HCT116 (cell line): ENCODE measurements around the gene CD33. TPM values are rescaled to one million over a fixed set of nuclear protein-coding genes. Genes with fewer than 3 reads are reported as not detected.

ENCODE experiments used
- ATAC-seq: fragments of 200-7000 bp; cut with Tn5 transposase; 2 replicates; pipeline ENCODE4 v1.9.1; 2020; ENCODE audit warnings: mild to moderate bottlenecking, moderate library complexity
- BruUV-seq: library from RNA; stranded (reverse); fragments of 400-500 nt; replicated peaks from 2 replicates; lab custom pipeline; 2021; lab: Mats Ljungman, UMichigan
- CTCF ChIA-PET: fragments of 300-600 bp; sonication (Branson Sonifier 250); formaldehyde crosslinking; loops from one replicate; lab custom pipeline; 2021; ENCODE audit warnings: antibody characterized with exemption; lab: Charles Lee
- POLR2A ChIA-PET: fragments of 300-600, 350-600 bp; sonication (Branson Sonifier 250); formaldehyde crosslinking; loops from one replicate; lab custom pipeline; 2021; ENCODE audit warnings: antibody characterized with exemption; lab: Charles Lee
- RAD21 ChIA-PET, 2 experiments: fragments of 300-600 bp; sonication (Branson Sonifier 250); formaldehyde crosslinking; loops; one replicate each; lab custom pipeline; 2023; ENCODE audit warnings: low total read pairs in 2 of 2; ENCODE audit not compliant: uncharacterized antibody in 2 of 2, unreplicated experiment in 2 of 2, low non-redundant PET in 1 of 2; lab: Charles Lee
- DNase-seq: peaks from one replicate; pipeline ENCODE4 v3.0.0-alpha.2; 2010; ENCODE audit warnings: low read depth, low spot score
- H2AFZ ChIP-seq: fragments of 200-600 bp; shearing (Covaris generic), sonication (generic); 2 replicates; pipeline ENCODE4 v1.6.1; 2017; ENCODE audit warnings: low read depth, mixed run types, mixed read lengths, antibody characterized with exemption, low read length; ENCODE audit not compliant: poor library complexity, severe bottlenecking
- H3K27ac ChIP-seq: 2 replicates; pipeline ENCODE4 v1.5.1; 2012; ENCODE audit warnings: low read depth, low read length
- H3K27me3 ChIP-seq: fragments of 200-600 bp; sonication (generic); 2 replicates; pipeline ENCODE4 v1.6.1; 2016; ENCODE audit warnings: mixed run types, low read length, mixed read lengths; ENCODE audit not compliant: insufficient read depth
- H3K36me3 ChIP-seq, 2 experiments: fragments of 200-500 bp in 1 of 2; fragments of 200-600 bp in 1 of 2; sonication (Bioruptor generic) in 1 of 2; sonication (generic) in 1 of 2; 2 replicates each; pipeline versions ENCODE4 v1.5.1 to v1.6.1; 2014 to 2016; ENCODE audit warnings: low read length in 2 of 2, inconsistent platforms in 1 of 2, mixed read lengths in 1 of 2, mixed run types in 1 of 2; ENCODE audit not compliant: insufficient read depth in 2 of 2, control insufficient read depth in 1 of 2
- H3K4me1 ChIP-seq, 2 experiments: fragments of 200-600 bp in 1 of 2; sonication (generic) in 1 of 2; 2 replicates each; pipeline versions ENCODE4 v1.5.1 to v1.6.1; 2012 to 2017; ENCODE audit warnings: low read length in 2 of 2, inconsistent platforms in 1 of 2, mild to moderate bottlenecking in 1 of 2, mixed read lengths in 1 of 2, mixed run types in 1 of 2, moderate library complexity in 1 of 2; ENCODE audit not compliant: insufficient read depth in 2 of 2, control insufficient read depth in 1 of 2
- H3K4me2 ChIP-seq: fragments of 200-600 bp; sonication (generic); 2 replicates; pipeline ENCODE4 v1.6.1; 2017; ENCODE audit warnings: mixed run types, low read length, mixed read lengths
- H3K4me3 ChIP-seq, 2 experiments: fragments of 200-600 bp in 1 of 2; sonication (generic) in 1 of 2; replicated peaks in 1 of 2; 2 replicates each; pipeline ENCODE4 v1.5.1; 2011 to 2016; ENCODE audit warnings: low read length in 2 of 2, control low read depth in 1 of 2, low read depth in 1 of 2, mild to moderate bottlenecking in 1 of 2, mixed read lengths in 1 of 2, mixed run types in 1 of 2
- H3K79me2 ChIP-seq: fragments of 200-600 bp; sonication (generic); 2 replicates; pipeline ENCODE4 v1.6.1; 2017; ENCODE audit warnings: mild to moderate bottlenecking, mixed run types, low read length, moderate library complexity, mixed read lengths; ENCODE audit not compliant: insufficient read depth
- H3K9ac ChIP-seq: fragments of 200-600 bp; sonication (generic); 2 replicates; pipeline ENCODE4 v1.6.1; 2016; ENCODE audit warnings: low read length, mixed read lengths
- H3K9me2 ChIP-seq: fragments of 200-600 bp; sonication (generic), shearing (Covaris generic); 2 replicates; pipeline ENCODE4 v1.6.1; 2017; ENCODE audit warnings: mixed run types, mild to moderate bottlenecking, moderate library complexity; ENCODE audit not compliant: insufficient read depth
- H3K9me3 ChIP-seq, 2 experiments: fragments of 200-500 bp in 1 of 2; fragments of 200-600 bp in 1 of 2; sonication (Bioruptor generic) in 1 of 2; sonication (generic) in 1 of 2; 2 replicates each; pipeline ENCODE4 v1.6.1; 2014 to 2017; ENCODE audit warnings: low read length in 2 of 2, mixed read lengths in 2 of 2, inconsistent platforms in 1 of 2, low read depth in 1 of 2, mild to moderate bottlenecking in 1 of 2, mixed run types in 1 of 2, moderate library complexity in 1 of 2; ENCODE audit not compliant: control insufficient read depth in 1 of 2, insufficient read depth in 1 of 2
- H4K20me1 ChIP-seq: fragments of 200-600 bp; sonication (generic), shearing (Covaris generic); 2 replicates; pipeline ENCODE4 v1.6.1; 2017; ENCODE audit warnings: mixed run types, mild to moderate bottlenecking, moderate library complexity; ENCODE audit not compliant: insufficient read depth
- ATF3 ChIP-seq: IDR thresholded peaks from 2 replicates; pipeline ENCODE4 v1.6.1; 2012
- CTCF ChIP-seq, 3 experiments: fragments of 200-600 bp in 1 of 3; sonication (generic) in 1 of 3; IDR thresholded peaks in 2 of 3; conservative IDR thresholded peaks in 1 of 3; 2 replicates each; pipeline ENCODE4 v1.5.1; 2012 to 2017; ENCODE audit warnings: low read depth in 2 of 3, low read length in 2 of 3, antibody characterized with exemption in 1 of 3, borderline replicate concordance in 1 of 3, control low read depth in 1 of 3, mild to moderate bottlenecking in 1 of 3, mixed read lengths in 1 of 3, mixed run types in 1 of 3, moderate library complexity in 1 of 3; ENCODE audit not compliant: insufficient read depth in 1 of 3
- EGR1 ChIP-seq: IDR thresholded peaks from 2 replicates; pipeline ENCODE4 v1.6.1; 2012; ENCODE audit warnings: low read depth
- ELF1 ChIP-seq: IDR thresholded peaks from 2 replicates; pipeline ENCODE4 v1.6.1; 2012; ENCODE audit warnings: low read depth, borderline replicate concordance
- JUND ChIP-seq: IDR thresholded peaks from 2 replicates; pipeline ENCODE4 v1.6.1; 2012
- MAX ChIP-seq: IDR thresholded peaks from 2 replicates; pipeline ENCODE4 v1.6.1; 2012
- POLR2A ChIP-seq: IDR thresholded peaks from 2 replicates; pipeline ENCODE4 v1.7.0; 2011; ENCODE audit warnings: borderline replicate concordance; ENCODE audit not compliant: insufficient read depth, insufficient read length; ENCODE audit errors: extremely low read depth
- POLR2AphosphoS5 ChIP-seq: IDR thresholded peaks from 2 replicates; pipeline ENCODE4 v1.6.1; 2011; ENCODE audit warnings: mild to moderate bottlenecking, low read depth, low read length, moderate library complexity
- RAD21 ChIP-seq: IDR thresholded peaks from 2 replicates; pipeline ENCODE4 v1.6.1; 2012; ENCODE audit warnings: low read depth, mild to moderate bottlenecking
- REST ChIP-seq: IDR thresholded peaks from 2 replicates; pipeline ENCODE4 v1.6.1; 2012; ENCODE audit warnings: low read depth
- SRF ChIP-seq: IDR thresholded peaks from 2 replicates; pipeline ENCODE4 v1.6.1; 2012; ENCODE audit warnings: low read depth
- YY1 ChIP-seq: IDR thresholded peaks from 2 replicates; pipeline ENCODE4 v1.6.1; 2011; ENCODE audit warnings: low read length, low read depth, moderate library complexity, mild to moderate bottlenecking; ENCODE audit not compliant: insufficient replicate concordance; ENCODE audit errors: extremely low read depth
- ZFX ChIP-seq: fragments of 450-650 bp; IDR thresholded peaks from 2 replicates; pipeline ENCODE4 v1.6.1; 2017
- ZNF274 ChIP-seq: fragments of 200-500 bp; sonication (Bioruptor generic); IDR thresholded peaks from 2 replicates; pipeline ENCODE4 v1.6.1; 2014; ENCODE audit warnings: mild to moderate bottlenecking, low read depth, low read length, inconsistent platforms
- intact Hi-C: fragments of 100-400 bp; cut with micrococcal nuclease; formaldehyde crosslinking; loops from 2 replicates; pipeline ENCODE4 v1.10.0; 2022
- total RNA-seq: library from RNA; stranded (reverse); gene quantifications from one replicate; pipeline ENCODE4 v1.2.1, GENCODE V29; 2021; ENCODE audit not compliant: unreplicated experiment

Gene CD33
- total RNA-seq, 1 experiment from 2014 or later, result 3.1 TPM

GRCh38 chr19:51195316-51195586 is 29.6 kb upstream of the CD33 start:
- Histone ChIP-seq H3K79me2 (no peaks in the 10 kb centered on the region), H3K27ac (no peak overlapping the region), H3K9me2 (no peaks in the 10 kb centered on the region), H3K4me2 (peak overlapping the region; percentile 52; the same call in 1 of the 2 replicates), H2AFZ (no peak overlapping the region), H3K4me1 (peaks cover 9 to 14% of the 10 kb centered on the region in 2 experiments; a peak in 3 of 4 replicates), H4K20me1 (no peaks in the 10 kb centered on the region), H3K9ac (no peak overlapping the region), H3K27me3 (no peaks in the 10 kb centered on the region), H3K9me3 (no peaks in the 10 kb centered on the region), H3K4me3 (no peak overlapping the region), H3K36me3 (no peaks in the 10 kb centered on the region)
- intact Hi-C loops, result no loop called here
- no peak for ATAC-seq
- DNase-seq, result no peak
- ChIA-PET CTCF (no interaction called here), POLR2A (no interaction called here), RAD21 (no interaction called here)
- TF ChIP-seq MAX (no peak), ZFX (no peak), SRF (no peak), POLR2AphosphoS5 (no peak), JUND (no peak), EGR1 (no peak), REST (no peak), POLR2A (no peak), ATF3 (no peak), ELF1 (no peak), YY1 (no peak), ZNF274 (no peak), CTCF (IDR thresholded peaks at IDR 0.05 in 2 of 3, conservative IDR thresholded peaks at IDR 0.05 in 1 of 3; ENCODE audit: borderline replicate concordance in 1 of 3, insufficient read depth in 1 of 3, low read depth in 2 of 3, low read length in 2 of 3) (no peak), RAD21 (no peak)
- no TSS peak for BruUV-seq
